Stimulated activated CD4-positive, alpha-beta T cell treated with anti-CD3 and anti-CD28 coated beads, TNF-alpha, amount 100 ng/mL, for 4 hours (primary cell): ENCODE results near the gene ATP11A.
"Not testable (repeated sequence)": the region's sequence is repeated elsewhere in the genome, so short reads cannot be mapped to it uniquely, and the experiment has no call there.

Experiments used
- DNase-seq, 3 experiments: peaks; one replicate each; pipeline ENCODE4 v3.0.0-alpha.2; 2020; ENCODE audit warnings: low read depth in 3 of 3

The ATP11A gene

DNA sequence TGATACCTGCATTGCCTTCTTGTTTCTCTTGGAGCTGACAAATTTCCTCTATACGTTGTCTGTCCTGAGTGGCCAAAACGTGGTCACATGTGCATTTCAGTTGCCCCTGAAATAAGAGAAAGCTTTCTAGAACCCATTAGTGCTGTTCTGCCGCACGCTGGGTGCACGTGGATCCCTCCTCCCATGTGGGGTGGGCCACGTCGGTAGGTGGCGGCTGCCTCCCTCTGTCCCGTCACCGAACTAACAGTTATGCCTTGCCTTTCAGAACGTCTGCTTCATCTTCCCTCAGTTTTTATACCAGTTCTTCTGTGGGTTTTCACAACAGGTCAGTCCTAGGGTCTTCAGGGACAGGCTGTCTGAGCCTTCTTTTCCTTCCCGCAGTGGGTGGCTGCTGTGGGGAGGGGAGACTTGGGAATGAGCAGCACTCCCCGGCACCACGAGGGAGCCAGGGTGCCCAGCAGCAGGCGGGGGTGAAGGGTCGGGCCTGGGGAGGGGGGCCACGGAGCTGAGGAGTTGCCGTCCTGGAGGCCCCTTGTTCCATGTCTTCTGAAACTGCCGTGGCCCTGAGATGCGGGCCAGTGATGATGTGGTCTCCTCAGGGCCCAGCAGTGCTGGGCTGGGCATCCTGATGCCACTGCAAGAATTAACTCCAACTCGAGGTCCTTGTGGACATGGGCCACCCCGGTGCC lies 169.4 kb downstream of the ATP11A start:
- DNase-seq, result no peak

GRCh38 chr13:112859817-112860190 lies 170.0 kb downstream of the ATP11A start:
- no peak for DNase-seq

DNA sequence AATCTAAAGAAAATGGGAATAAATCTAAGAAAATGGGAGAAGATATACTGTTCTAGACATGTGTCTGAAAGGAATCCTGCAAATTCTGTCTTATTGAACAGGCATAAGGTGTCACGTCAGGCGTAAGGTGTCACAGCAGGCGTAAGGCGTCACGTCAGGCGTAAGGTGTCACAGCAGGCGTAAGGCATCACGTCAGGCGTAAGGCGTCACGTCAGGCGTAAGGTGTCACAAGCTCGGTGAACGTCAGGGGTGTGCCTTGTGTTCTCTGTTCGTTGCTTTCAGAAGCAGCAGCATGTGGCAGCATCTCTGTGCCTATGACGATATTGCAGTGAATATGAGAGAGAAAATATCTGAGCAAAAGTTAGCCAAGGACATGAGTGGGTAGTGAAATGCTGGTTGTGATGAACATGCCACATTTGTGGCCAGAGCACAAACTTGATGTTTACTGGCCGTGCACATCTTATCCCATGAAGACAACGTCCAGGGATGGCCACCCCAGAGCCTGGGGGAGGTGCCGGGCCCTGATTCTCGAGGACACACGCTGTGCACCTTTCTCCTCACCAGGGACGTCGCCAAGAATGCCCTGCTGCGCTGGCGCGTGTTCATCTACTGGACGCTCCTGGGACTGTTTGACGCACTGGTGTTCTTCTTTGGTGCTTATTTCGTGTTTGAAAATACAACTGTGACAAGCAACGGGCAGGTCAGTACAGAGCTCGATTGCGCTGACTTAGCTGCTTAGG lies 172.2 kb downstream of the ATP11A start:
- DNase-seq, result no peak

GRCh38 chr13:112863356-112863755 lies 173.5 kb downstream of the ATP11A start:
- not testable (repeated sequence) for DNase-seq

- not testable (repeated sequence) for DNase-seq
Observed at GRCh38 chr13:112865478-112865877, 175.6 kb downstream of the ATP11A start.

DNA sequence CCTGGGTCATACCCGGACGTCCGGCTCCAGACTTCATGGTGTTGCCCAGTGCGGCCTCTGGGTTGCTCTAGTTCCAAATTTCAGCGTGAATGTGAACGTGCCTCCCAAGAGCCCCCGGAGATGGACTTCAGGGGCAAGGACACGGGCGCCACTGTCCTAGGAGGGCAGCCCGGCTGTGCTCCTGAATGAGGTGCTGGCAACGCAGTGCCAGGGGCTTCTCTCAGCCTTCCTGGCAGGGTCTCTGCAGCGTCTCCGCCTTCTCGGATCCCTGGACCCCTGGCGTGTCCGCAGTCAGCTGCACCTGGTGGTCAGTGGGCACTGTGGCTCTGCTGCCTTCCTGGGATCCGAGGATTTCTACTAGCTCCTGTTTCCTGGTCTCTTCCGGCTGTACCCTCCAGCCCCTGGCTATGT lies 177.5 kb downstream of the ATP11A start:
- no peak for DNase-seq

DNA sequence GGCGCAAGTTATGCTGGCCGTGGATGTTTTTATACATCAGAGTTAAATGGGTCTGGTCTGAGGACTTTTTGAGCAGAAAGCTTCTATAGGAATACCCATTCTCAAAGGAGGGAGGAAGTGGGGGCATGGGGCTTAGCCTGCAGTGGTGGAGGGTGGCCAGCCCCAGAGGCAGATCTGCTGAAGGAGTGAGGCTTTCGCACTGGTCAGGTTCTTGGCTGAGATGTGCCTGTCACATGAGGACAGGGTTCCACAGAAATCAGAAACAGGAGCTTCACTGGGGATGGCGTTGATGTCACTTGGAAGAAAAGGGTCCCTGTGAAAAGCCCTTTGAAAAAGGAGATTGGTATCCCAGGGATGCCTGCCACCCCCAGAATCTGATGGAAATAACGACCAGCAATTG lies 178.5 kb downstream of the ATP11A start:
- DNase-seq, result no peak

DNA sequence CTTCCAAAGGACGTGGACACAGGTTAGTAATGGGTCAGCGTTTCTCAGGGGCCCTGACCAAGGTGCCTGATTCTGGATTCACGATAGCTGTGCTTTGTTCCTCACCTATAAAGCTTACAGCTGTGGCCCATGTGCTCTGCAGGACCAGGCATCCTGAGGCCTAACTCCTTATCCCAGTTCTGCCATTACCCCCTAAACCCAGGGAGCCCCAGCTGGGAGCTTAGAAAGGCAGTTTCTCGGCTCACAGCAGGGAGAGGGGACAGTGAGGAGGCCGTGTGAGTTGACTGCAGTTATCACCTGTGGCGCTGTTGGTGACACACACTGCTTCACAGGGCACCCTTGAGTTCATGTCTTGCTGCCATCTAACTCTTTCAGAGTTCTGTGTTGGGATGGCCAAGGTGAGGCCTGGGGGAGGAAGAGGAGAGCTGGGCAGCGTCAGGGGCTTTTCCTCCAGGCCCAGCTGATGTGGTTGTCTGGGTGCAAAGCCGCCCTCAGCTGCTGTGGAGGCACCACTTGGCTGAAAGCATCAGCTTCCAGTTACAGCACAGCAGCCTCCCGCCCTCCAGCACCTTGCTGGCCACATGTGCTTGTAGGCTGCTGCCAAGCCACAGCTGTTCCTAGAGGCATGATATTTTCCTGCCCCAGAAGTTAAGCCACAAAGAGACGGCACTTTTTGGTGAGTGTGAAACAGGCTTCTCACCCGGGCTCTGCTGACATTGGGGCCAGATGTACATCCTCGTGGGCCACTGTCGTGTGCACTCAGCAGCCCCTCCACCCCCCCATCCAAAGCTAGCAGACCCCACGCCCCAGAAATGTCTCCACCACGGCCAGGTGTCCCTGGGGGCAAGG lies 179.6 kb downstream of the ATP11A start:
- DNase-seq, result no peak

- DNase-seq, result no peak
Observed at GRCh38 chr13:112870051-112870331, 180.2 kb downstream of the ATP11A start.

DNA sequence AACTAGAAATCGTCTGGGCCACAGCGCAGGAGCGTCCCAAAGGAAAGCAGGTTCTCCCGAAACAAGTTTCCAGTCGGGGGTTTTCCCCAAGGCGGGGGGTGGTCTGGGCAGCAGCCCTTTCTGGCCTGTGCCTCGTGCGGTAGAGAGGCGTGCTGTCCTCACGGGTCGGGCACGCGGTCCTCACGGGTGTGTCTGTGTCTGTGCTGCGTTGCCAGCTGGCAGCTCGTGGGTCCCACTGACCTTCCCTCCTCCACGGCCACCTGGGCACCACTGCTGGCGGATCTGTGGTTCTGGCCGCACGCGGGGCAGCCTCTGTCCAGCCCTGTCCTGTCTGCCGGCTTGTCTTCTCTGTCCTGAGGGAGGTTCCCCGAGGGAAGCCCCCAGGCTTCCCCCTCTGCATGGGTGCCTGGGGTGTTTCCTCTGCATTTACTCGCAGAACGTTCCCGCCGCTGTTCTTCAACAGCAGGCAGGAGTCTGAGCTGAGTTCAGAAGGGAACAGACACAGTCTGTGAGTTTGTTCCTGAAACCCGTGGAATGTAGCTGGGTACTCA lies 181.0 kb downstream of the ATP11A start:
- DNase-seq, result no peak

GRCh38 chr13:112871742-112872141 lies 181.9 kb downstream of the ATP11A start:
- no peak for DNase-seq

DNA sequence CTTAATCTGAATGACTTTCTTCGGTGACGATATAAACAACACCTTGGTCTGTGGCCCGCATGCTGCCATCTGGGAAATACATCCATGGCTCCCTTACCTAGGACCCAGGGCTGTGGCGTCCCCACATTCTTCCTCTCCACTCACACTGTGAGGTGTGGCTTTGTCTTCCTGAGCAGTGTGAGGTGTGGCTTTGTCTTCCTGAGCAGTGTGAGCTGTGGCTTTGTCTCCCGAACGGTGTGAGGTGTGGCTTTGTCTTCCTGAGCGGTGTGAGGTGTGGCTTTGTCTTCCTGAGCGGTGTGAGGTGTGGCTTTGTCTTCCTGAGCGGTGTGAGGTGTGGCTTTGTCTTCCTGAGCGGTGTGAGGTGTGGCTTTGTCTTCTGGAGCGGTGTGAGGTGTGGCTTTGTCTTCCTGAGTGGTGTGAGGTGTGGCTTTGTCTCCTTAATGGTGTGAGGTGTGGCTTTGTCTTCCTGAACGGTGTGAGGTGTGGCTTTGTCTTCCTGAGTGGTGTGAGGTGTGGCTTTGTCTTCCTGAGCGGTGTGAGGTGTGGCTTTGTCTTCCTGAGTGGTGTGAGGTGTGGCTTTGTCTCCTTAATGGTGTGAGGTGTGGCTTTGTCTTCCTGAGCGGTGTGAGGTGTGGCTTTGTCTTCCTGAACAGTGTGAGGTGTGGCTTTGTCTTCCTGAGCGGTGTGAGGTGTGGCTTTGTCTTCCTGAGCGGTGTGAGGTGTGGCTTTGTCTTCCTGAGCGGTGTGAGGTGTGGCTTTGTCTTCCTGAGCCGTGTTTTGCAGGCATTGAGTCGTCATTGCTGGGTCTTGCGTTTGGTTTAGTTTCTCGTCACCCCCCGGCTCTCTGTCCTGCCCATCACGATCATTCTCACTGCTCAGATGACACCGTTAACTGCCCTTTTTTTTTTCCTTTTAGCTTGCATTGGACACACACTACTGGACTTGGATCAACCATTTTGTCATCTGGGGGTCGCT lies 183.1 kb downstream of the ATP11A start:
- not testable (repeated sequence) for DNase-seq

GRCh38 chr13:112873851-112874750 lies 184.3 kb downstream of the ATP11A start:
- DNase-seq, result peak in 2 of 3 experiments; percentile 22 to 26

DNA sequence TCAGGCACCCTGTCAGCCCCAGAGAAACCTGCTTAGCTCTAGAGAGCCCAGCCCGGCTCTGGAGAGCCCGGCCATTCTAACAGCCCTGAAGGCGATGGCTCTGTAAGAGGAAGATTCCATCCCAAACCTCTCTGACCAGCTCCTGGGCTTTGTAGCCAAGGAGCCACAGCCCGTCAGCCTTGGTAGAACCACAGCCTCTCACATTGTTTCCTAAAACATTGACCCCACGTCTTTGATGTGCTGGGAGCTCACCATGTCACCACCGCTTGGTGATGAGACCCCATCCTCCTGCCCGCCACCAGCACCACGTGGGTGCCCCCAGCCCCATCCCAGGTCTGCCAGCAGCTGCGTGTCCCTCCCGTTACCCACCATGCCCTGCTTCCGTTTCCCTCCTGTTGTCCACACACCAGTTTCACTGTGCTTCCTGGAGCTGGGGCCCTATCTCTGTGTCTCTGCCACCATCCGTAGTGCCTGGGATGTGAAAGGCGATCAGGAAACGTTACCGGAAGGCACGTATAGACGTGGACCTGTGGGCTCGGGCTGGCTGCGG lies 185.0 kb downstream of the ATP11A start:
- DNase-seq, result no peak

DNA sequence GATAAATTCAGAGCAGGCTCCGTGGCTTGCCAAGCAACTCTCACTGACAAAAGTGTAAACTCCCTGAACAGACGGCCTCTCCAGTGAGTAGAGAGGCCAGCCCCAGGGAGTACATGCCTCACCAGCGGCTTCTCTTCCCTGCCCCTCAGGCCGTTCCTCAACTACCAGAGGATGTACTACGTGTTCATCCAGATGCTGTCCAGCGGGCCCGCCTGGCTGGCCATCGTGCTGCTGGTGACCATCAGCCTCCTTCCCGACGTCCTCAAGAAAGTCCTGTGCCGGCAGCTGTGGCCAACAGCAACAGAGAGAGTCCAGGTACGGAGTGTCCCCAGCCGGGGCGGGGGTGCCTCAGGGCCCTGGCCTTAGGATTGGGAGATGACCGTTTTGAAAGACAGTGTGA lies 185.8 kb downstream of the ATP11A start:
- no peak for DNase-seq

- DNase-seq, result no peak
Observed at GRCh38 chr13:112876305-112877000, 186.6 kb downstream of the ATP11A start.

DNA sequence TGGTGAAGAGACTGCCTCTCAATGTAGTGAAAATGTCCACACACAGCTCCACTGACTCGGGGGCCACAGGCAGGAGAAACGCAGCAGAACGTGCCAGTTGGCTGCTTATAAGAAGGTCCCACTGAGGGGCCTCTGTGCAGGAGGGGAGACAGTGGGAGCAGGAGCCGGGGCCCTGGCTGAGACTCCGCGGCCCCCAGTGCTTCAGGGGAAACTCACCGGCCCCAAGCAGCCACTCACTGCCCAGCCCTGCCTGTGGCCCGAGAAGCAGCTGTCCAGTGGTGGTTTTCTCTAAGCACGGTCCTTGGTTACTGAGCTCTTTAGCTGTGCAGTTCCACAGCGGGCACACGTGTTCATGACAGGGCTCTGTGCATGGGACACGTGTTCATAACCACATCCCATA lies 187.2 kb downstream of the ATP11A start:
- DNase-seq, result no peak

DNA sequence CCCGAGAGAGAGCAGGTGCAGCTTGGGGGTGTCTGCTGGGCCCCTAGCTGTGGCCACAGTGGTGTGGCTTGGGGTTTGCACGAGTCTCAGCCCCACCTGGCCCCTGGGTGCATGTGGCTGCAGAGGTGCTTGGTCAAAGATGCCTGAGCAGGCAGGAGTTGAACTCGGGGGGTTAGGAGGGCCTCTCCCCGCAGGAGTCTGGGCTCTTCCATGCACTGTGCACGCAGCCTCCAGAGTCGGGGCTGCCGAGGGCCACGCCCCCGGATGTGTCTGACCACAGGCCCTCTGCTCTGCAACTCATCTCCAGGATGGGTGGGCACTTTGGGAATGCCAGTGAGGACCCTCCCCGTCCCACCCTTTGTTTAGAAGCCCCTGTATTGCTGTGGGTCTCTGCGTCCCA lies 187.7 kb downstream of the ATP11A start:
- DNase-seq, result no peak
